GM18505 (cell line): ENCODE results near the gene FRY.
"Not testable (repeated sequence)": the region's sequence is repeated elsewhere in the genome, so short reads cannot be mapped to it uniquely, and the experiment has no call there.

Source experiments
- ATAC-seq: cut with Tn5 transposase; IDR thresholded peaks from one replicate; pipeline ENCODE4 v1.9.1; 2021; ENCODE audit not compliant: unreplicated experiment
- POLR2A ChIP-seq: IDR thresholded peaks from 4 replicates; pipeline ENCODE4 v1.6.1; 2011; ENCODE audit warnings: borderline replicate concordance; ENCODE audit not compliant: insufficient read depth, insufficient read length; ENCODE audit errors: extremely low read depth

Gene FRY

GRCh38 chr13:32031025-32031814, at the start of gene FRY:
FRY (plus strand) TSS chr13:32031774; CDS start chr13:32031796, 22 bp downstream.
- peak; percentile 34 for TF ChIP-seq POLR2A
- ATAC-seq, result peak; percentile 72

GRCh38 chr13:31982124-31982523, 49.5 kb upstream of the FRY start:
- ATAC-seq, result no peak
- TF ChIP-seq POLR2A, result no peak

DNA sequence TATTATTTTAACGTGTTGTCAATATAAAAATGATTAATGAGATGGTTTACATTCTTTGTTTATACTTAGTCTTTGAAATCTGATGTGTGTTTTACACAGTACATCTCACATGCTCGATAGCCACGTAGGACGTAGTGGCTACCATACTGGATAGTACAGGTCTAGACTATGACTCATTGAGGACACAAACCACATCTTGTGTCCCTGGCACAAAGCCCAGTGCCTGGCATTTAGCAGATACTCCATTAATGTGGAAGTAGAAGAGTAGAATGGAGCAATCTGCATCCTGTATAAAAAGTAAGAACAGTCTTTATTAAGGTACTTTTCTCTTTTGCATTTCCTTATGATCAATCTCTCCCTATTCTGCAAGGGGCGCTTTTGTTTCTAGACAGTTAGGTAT, 49.0 kb upstream of the FRY start:
- no peak for TF ChIP-seq POLR2A
- ATAC-seq, result no peak

- ATAC-seq, result not testable (repeated sequence)
These were observed 47.9 kb upstream of the FRY start for GRCh38 chr13:31983696-31984095.

DNA sequence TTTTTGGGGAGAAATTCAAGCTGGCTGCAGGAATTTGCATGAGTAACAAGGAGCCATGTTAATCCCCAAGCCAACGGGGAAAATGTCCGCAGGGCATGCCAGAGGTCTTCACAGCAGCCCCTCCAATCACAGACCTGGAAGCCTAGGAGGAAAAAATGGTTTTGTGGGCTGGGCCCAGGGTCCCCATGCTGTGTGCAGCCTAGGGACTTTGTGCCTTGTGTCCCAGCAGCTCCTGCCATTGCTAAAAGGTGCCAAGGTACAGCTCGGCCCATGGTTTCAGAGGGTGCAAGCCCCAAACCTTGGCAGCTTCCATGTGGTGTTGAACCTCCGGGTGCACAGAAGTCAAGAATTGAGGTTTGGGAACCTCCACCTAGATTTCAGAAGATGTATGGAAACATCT, 47.2 kb upstream of the FRY start:
- not testable (repeated sequence) for ATAC-seq

GRCh38 chr13:31986676-31987470, 44.7 kb upstream of the FRY start:
- ATAC-seq, result no peak
- no peak for TF ChIP-seq POLR2A

DNA sequence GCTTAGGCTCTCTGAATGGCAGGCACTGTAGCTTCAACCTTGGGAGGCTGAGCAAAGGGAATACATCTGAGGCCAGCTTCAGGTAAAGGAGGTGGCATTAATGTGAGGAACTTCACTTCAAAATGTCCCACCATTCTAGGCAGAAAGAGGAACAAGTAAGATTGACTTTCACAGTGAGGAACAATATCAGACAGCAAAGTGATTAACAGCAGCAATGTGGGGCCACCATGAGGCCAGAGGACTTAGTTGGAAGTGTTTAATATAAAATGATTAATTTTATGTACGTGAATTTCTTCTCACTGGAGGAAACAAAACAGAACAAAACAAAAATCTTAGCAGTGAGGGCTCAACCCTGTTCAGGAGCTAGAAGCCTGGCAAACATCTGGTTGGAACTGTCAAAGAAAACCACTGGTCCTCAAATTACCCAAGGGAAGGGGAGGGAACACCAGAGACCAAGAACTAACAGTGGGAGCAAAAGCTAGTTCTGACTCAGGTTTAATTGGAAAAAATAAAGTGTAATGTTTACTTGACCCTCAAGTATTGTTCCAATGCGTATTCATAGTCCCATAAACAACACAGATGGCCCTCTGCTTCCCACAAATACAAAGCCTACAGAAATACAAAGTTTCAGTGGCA, 43.9 kb upstream of the FRY start:
- no peak for ATAC-seq
- TF ChIP-seq POLR2A, result no peak

GRCh38 chr13:31994367-31994766, 37.2 kb upstream of the FRY start:
- ATAC-seq, result not testable (repeated sequence)

DNA sequence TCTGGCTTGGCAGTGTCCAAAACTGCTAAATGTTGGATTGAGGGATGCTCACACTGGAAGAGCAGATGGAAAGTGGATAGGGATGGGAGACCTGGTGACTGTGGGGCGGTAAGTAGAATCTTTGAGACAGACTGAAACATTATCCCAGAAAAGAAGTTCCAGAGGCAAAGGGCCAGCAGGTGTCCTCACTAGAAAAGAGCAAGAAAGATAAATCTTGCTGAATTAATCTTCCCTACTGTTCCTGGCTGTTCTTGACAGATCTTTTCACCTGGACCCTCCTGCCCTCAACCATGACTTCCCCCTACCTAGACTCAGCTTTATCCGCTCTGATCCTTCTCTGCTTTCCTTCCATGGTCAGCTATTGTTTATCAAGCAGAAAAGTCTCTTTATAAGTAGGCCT, 35.0 kb upstream of the FRY start:
- ATAC-seq, result no peak
- TF ChIP-seq POLR2A, result no peak

- ATAC-seq, result no peak
- TF ChIP-seq POLR2A, result no peak
These were observed 33.9 kb upstream of the FRY start for GRCh38 chr13:31997641-31998040.

GRCh38 chr13:31998131-31998530, 33.4 kb upstream of the FRY start:
- no peak for ATAC-seq
- TF ChIP-seq POLR2A, result no peak

DNA sequence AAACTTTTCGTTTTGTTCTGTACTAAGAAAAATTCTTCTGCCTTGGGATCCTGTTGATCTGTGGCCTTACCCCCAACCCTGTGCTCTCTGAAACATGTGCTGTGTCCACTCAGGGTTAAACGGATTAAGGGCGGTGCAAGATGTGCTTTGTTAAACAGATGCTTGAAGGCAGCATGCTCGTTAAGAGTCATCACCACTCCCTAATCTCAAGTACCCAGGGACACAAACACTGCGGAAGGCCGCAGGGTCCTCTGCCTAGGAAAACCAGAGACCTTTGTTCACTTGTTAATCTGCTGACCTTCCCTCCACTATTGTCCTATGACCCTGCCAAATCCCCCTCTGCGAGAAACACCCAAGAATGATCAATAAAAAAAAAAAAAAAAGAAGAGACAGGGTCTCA, 30.8 kb upstream of the FRY start:
- ATAC-seq, result not testable (repeated sequence)

DNA sequence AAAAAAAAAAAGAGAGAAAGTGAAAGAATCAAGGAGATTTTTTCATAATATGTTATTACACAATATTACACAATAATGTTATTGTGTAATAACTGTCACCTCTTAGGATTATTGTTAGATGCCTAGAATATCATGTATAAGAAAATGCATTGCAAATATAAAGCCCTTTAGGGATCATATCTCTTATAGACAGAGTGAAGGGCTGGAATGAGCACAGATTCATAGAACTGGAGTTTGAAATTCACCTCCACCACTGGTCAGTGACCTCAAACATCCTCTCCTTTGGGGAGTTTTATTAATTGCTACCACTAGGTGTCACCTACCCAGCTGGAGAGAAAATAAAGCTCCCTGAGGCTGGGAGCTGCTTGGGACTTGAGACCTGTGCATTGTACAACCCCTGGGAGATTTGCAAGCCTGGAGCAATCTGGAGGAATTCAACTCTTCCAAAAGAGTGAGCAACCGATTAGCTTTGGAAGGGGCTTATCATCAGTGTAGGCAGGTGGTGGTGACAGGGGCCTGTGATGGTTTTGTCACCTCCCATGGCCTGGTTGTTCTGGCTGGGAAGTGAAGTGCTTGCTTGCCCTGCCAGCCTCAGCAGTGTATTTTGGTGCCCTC, 30.3 kb upstream of the FRY start:
- ATAC-seq, result peak; percentile 79
- TF ChIP-seq POLR2A, result no peak

DNA sequence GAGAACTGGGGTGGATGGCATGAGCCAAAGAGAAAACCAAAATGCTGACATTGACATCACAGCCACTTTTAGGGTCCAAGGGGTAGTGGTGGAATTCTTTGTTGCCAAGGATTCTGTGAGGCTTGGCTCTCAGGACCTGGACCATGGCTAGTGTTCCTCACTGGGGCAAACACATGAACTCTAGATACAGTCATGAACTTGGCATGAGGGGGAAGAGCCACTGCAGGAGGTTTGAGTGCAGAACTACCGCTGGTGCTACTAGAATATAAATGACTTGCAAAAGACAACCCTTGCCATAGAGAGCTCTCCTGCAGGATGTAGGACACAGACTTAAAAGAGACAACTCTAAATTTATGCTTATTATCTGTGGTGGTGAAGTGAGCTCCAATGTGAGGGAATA, 29.8 kb upstream of the FRY start:
- TF ChIP-seq POLR2A, result no peak
- no peak for ATAC-seq
